Caco-2 (cell line): ENCODE measurements around the gene DDX28. TPM values are rescaled to one million over a fixed set of nuclear protein-coding genes. Genes with fewer than 3 reads are reported as not detected.
A peak's percentile ranks its signal among the peaks of the same experiment; 100 is the strongest.

ENCODE experiments used
- BruUV-seq: library from RNA; stranded (reverse); fragments of 400-500 nt; replicated peaks from 2 replicates; lab custom pipeline; 2021; lab: Mats Ljungman, UMichigan
- CTCF ChIA-PET: fragments of 300-600 bp; sonication (Branson Sonifier 250); formaldehyde crosslinking; loops from one replicate; lab custom pipeline; 2022; ENCODE audit warnings: antibody characterized with exemption; lab: Charles Lee
- POLR2A ChIA-PET: fragments of 300-600 bp; sonication (Branson Sonifier 250); formaldehyde crosslinking; loops from one replicate; lab custom pipeline; 2022; ENCODE audit warnings: antibody characterized with exemption; lab: Charles Lee
- DNase-seq, 2 experiments: peaks; one replicate each; pipeline versions ENCODE4 v3.0.0 to v3.0.0-alpha.2; 2020 to 2022
- H3K27me3 ChIP-seq: replicated peaks from 2 replicates; pipeline ENCODE4 v1.6.0; 2011; ENCODE audit warnings: low read length; ENCODE audit not compliant: control insufficient read depth, insufficient read depth
- H3K36me3 ChIP-seq: 2 replicates; pipeline ENCODE4 v1.5.1; 2011; ENCODE audit warnings: low read length; ENCODE audit not compliant: control insufficient read depth, insufficient read depth
- H3K4me1 ChIP-seq: fragments of 250-450 bp; sonication (Bioruptor Pico); 2 replicates; pipeline ENCODE4 v1.5.1; 2020; ENCODE audit warnings: mild to moderate bottlenecking
- H3K4me3 ChIP-seq: 2 replicates; pipeline ENCODE4 v1.5.1; 2011; ENCODE audit warnings: low read depth, mild to moderate bottlenecking, control low read depth, low read length
- H3K9me3 ChIP-seq: fragments of 250-450 bp; sonication (Bioruptor Pico); 2 replicates; pipeline ENCODE4 v1.5.1; 2020; ENCODE audit warnings: mild to moderate bottlenecking, moderate library complexity
- H3K27ac Mint-ChIP-seq: one replicate; pipeline ENCODE4 v1.8.0; 2022; ENCODE audit warnings: mixed read lengths; ENCODE audit not compliant: unreplicated experiment
- H3K27me3 Mint-ChIP-seq: one replicate; pipeline ENCODE4 v1.8.0; 2022; ENCODE audit warnings: mixed read lengths; ENCODE audit not compliant: insufficient read depth, unreplicated experiment
- H3K36me3 Mint-ChIP-seq: one replicate; pipeline ENCODE4 v1.8.0; 2022; ENCODE audit warnings: mild to moderate bottlenecking, mixed read lengths; ENCODE audit not compliant: insufficient read depth, unreplicated experiment
- H3K4me1 Mint-ChIP-seq: one replicate; pipeline ENCODE4 v1.8.0; 2022; ENCODE audit warnings: low read depth, mixed read lengths; ENCODE audit not compliant: unreplicated experiment
- H3K4me3 Mint-ChIP-seq: one replicate; pipeline ENCODE4 v1.8.0; 2022; ENCODE audit warnings: mild to moderate bottlenecking, moderate library complexity, mixed read lengths; ENCODE audit not compliant: unreplicated experiment
- H3K9me3 Mint-ChIP-seq: one replicate; pipeline ENCODE4 v1.8.0; 2022; ENCODE audit warnings: mixed read lengths; ENCODE audit not compliant: unreplicated experiment
- intact Hi-C: fragments of 100-400 bp; cut with micrococcal nuclease; formaldehyde crosslinking; loops from one replicate; pipeline ENCODE4 v1.10.0; 2022; ENCODE audit not compliant: unreplicated experiment
- total RNA-seq: library from RNA; stranded (reverse); gene quantifications from 2 replicates; pipeline ENCODE4 v1.2.3, GENCODE V29; 2022
- TF ChIP-seq, protein P1 (sequence below), 2 experiments: fragments of 200-600 bp in 1 of 2; IDR thresholded peaks; 1 replicate in 1 of 2; 2 replicates in 1 of 2; pipeline versions ENCODE4 v1.5.1 to v1.8.0; 2011 to 2022; ENCODE audit warnings: antibody characterized with exemption in 1 of 2, control low read depth in 1 of 2, inconsistent platforms in 1 of 2, low read depth in 1 of 2, low read length in 1 of 2, mild to moderate bottlenecking in 1 of 2, moderate library complexity in 1 of 2; ENCODE audit not compliant: insufficient read depth in 1 of 2, severe bottlenecking in 1 of 2, unreplicated experiment in 1 of 2

The DDX28 gene
- total RNA-seq, 1 experiment from 2014 or later = 17.1 TPM

GRCh38 chr16:68028996-68029395, 6.0 kb upstream of the DDX28 start:
- Histone ChIP-seq H3K27me3 (no peaks in the 10 kb centered on the region), H3K4me1 (no peaks in the 10 kb centered on the region), H3K36me3 (no peaks in the 10 kb centered on the region; the same call in none of the 2 replicates), H3K9me3 (no peaks in the 10 kb centered on the region), H3K4me3 (no peak overlapping the region)
- H3K4me3 Mint-ChIP-seq = no peak overlapping the region
- ChIA-PET CTCF (interaction anchor here (2.7 kb wide), 1 partner anchor 12 kb away, joined by 6 read pairs; no protein-coding TSS in a partner anchor), POLR2A (no interaction called here)
- H3K9me3 Mint-ChIP-seq = no peaks in the 10 kb centered on the region
- TF ChIP-seq, protein P1, sequence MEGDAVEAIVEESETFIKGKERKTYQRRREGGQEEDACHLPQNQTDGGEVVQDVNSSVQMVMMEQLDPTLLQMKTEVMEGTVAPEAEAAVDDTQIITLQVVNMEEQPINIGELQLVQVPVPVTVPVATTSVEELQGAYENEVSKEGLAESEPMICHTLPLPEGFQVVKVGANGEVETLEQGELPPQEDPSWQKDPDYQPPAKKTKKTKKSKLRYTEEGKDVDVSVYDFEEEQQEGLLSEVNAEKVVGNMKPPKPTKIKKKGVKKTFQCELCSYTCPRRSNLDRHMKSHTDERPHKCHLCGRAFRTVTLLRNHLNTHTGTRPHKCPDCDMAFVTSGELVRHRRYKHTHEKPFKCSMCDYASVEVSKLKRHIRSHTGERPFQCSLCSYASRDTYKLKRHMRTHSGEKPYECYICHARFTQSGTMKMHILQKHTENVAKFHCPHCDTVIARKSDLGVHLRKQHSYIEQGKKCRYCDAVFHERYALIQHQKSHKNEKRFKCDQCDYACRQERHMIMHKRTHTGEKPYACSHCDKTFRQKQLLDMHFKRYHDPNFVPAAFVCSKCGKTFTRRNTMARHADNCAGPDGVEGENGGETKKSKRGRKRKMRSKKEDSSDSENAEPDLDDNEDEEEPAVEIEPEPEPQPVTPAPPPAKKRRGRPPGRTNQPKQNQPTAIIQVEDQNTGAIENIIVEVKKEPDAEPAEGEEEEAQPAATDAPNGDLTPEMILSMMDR (IDR thresholded peaks at IDR 0.05; ENCODE audit: insufficient read depth in 1 of 2, low read depth in 1 of 2, low read length in 1 of 2, severe bottlenecking in 1 of 2, unreplicated experiment in 1 of 2) = no peak
- peaks cover 7% of the 10 kb centered on the region for H3K36me3 Mint-ChIP-seq
- no peaks in the 10 kb centered on the region for H3K27me3 Mint-ChIP-seq
- H3K27ac Mint-ChIP-seq = no peak overlapping the region
- H3K4me1 Mint-ChIP-seq = no peaks in the 10 kb centered on the region
- no TSS peak for BruUV-seq
- no peak for DNase-seq
- intact Hi-C loops = no loop called here

DNA sequence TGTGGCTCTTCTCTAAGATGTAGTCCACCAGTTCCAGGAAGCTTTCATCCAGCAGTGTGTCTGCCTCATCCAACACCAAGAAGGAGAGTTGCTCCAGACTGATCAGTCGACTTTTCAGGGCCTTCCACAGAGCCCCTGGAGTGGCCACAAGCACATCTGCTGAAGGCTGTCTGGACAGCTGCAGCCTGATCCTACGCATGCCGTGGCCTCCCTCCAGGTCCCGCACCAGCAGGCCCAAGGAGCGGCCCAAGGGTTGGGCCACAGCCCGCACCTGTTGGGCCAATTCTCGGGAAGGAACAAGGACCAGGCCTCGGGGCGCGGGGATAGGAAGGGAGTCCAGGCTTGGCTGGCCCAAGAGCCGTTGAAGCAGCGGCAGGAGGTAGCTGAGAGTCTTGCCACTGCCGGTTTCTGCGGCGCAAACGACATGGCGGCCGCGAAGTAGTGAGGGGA, 729 bp downstream of the DDX28 start:
- Histone ChIP-seq H3K4me1 (no peaks in the 10 kb centered on the region; the same call in 1 of the 2 replicates), H3K27me3 (no peaks in the 10 kb centered on the region), H3K9me3 (no peaks in the 10 kb centered on the region), H3K36me3 (no peaks in the 10 kb centered on the region; the same call in 1 of the 2 replicates), H3K4me3 (peak overlapping the region; percentile 89)
- DNase-seq = no peak
- Mint-ChIP-seq H3K27ac (peak overlapping the region; percentile 90), H3K4me1 (peaks cover 8% of the 10 kb centered on the region), H3K27me3 (no peaks in the 10 kb centered on the region), H3K9me3 (no peaks in the 10 kb centered on the region), H3K36me3 (peaks cover 30% of the 10 kb centered on the region), H3K4me3 (peak overlapping the region; percentile 83)
- ChIA-PET CTCF (interaction anchor here (0.5 to 1.4 kb wide), 3 partner anchors 13 to 1221 kb away, joined by 3 to 7 read pairs (median 4); no protein-coding TSS in a partner anchor), POLR2A (interaction anchor here (0.5 to 1.9 kb wide), 5 partner anchors 19 to 1811 kb away, joined by 3 to 7 read pairs (median 3); partner anchors contain the start of genes GFOD2, PRMT7 and SLC7A6OS)
- intact Hi-C loops = no loop called here
- TF ChIP-seq, protein P1 (IDR thresholded peaks at IDR 0.05; ENCODE audit: insufficient read depth in 1 of 2, low read depth in 1 of 2, low read length in 1 of 2, severe bottlenecking in 1 of 2, unreplicated experiment in 1 of 2) = no peak
- BruUV-seq = no TSS peak

- ChIA-PET CTCF (interaction anchor here (0.6 kb wide), 1 partner anchor 223 kb away, joined by 6 read pairs; the partner anchor contains the start of gene PLA2G15), POLR2A (interaction anchor here (0.5 kb wide), 1 partner anchor 77 kb away, joined by 4 read pairs; no protein-coding TSS in a partner anchor)
- Histone ChIP-seq H3K9me3 (no peaks in the 10 kb centered on the region), H3K4me1 (no peaks in the 10 kb centered on the region; the same call in 1 of the 2 replicates), H3K27me3 (no peaks in the 10 kb centered on the region), H3K36me3 (no peaks in the 10 kb centered on the region; the same call in 1 of the 2 replicates), H3K4me3 (no peak overlapping the region)
- DNase-seq = no peak
- BruUV-seq = no TSS peak
- Mint-ChIP-seq H3K9me3 (no peaks in the 10 kb centered on the region), H3K27me3 (no peaks in the 10 kb centered on the region), H3K36me3 (peaks cover 30% of the 10 kb centered on the region), H3K4me3 (peak overlapping the region; percentile 83), H3K27ac (no peak overlapping the region), H3K4me1 (peaks cover 8% of the 10 kb centered on the region)
- intact Hi-C loops = no loop called here
- TF ChIP-seq, protein P1 (IDR thresholded peaks at IDR 0.05; ENCODE audit: insufficient read depth in 1 of 2, low read depth in 1 of 2, low read length in 1 of 2, severe bottlenecking in 1 of 2, unreplicated experiment in 1 of 2) = no peak
Measured at GRCh38 chr16:68021490-68021889, 1.5 kb downstream of the DDX28 start.
